Measurements from ENCODE around the gene ZBTB46. TPM values are rescaled to one million over a fixed set of nuclear protein-coding genes. Genes with fewer than 3 reads are reported as not detected.
A peak's percentile ranks its signal among the peaks of the same experiment; 100 is the strongest.

ZBTB46 gene
- total RNA-seq, 1 donor from 2014 or later: 39.5 TPM

DNA sequence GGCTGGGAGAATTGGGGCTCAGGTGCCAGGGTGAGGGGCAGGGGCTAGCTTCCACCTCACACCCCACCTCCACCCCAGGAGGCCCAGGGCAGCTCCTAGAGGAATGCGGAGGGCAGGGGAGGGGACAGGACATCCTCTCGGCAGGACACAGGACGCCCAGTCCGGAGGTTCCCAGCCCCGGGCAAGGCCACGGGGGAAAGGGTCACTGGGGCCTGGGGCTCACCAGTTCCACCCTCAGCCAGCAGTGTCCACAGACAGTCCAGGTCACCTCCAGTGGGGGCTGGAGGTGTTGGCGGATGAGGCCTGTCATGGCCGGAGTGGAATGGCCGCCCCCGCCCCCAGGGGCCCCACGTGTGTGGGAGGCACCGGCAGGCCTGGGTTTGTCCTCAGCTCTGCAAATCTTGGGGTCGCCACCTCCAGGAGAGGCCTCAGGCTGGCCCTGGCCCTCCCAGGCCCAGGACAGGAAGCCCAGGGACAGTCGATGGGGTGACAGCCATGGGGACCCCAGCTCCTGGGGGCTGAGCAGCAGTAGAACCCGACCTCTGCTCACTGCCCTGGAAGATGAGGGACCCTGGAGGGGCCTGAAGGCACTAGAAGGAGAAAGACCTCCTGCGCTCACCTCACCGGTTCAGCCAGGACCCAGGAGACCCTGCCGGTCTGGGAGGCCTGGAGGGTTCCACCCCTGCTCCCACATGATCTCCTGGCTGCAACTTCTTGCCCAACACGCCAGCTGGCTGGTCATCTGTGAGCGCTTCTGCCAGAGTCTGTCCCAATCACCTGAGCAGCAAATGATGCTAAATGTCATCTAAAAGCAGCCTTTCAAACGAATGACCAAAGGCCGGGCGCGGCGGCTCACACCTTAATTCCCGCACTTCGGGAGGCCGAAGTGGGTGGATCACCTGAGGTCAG, 17.2 kb upstream of the ZBTB46 start:
- Histone ChIP-seq H3K27me3 (peaks cover 3% of the 10 kb centered on the region), H3K9me3 (no peaks in the 10 kb centered on the region), H3K4me3 (no peak overlapping the region), H3K27ac (no peak overlapping the region), H3K36me3 (no peaks in the 10 kb centered on the region), H3K4me1 (peaks cover 0 to 8% of the 10 kb centered on the region in 2 donors)
- intact Hi-C loops (cut with DNase I): no loop called here
- TF ChIP-seq, protein P1, sequence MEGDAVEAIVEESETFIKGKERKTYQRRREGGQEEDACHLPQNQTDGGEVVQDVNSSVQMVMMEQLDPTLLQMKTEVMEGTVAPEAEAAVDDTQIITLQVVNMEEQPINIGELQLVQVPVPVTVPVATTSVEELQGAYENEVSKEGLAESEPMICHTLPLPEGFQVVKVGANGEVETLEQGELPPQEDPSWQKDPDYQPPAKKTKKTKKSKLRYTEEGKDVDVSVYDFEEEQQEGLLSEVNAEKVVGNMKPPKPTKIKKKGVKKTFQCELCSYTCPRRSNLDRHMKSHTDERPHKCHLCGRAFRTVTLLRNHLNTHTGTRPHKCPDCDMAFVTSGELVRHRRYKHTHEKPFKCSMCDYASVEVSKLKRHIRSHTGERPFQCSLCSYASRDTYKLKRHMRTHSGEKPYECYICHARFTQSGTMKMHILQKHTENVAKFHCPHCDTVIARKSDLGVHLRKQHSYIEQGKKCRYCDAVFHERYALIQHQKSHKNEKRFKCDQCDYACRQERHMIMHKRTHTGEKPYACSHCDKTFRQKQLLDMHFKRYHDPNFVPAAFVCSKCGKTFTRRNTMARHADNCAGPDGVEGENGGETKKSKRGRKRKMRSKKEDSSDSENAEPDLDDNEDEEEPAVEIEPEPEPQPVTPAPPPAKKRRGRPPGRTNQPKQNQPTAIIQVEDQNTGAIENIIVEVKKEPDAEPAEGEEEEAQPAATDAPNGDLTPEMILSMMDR (IDR thresholded peaks at IDR 0.05): no peak
- no peak for DNase-seq (ENCODE audit: low spot score in 2 of 2)

DNA sequence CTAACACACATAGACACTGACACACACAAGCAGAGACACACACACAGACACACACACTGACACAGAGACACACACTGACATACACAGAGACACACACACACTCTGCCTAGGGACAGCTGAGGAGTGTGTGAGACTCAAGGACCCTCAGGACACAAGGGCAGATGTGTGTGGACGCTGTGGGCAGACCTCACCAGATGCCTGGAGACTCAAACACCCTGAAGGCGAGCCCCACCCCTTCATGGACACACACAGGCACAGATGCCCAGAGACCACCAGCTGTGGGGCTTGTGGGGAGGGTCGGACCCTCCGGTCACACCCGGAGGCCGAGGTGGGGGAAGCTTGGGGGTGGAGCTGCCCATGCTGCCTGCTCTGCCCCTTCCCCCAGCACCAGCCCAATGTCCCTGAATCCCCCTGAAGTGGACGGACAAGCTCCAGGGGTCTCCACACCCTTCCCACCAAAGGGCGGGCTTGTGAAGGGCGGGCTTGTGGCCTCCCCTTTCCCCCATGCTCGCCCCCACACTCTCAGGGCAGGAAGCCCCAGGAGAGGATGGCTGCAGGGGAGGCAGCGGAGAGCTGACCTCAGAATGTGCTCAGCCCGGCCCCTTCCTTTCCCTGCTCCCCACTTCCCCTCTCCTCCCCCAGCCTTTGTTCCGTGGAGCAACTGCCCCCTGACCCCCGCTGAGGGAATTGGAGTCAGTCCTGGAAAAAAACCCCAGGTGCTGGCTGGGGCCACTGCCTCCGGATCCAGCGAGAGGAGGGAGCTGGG, 16.4 kb upstream of the ZBTB46 start:
- TF ChIP-seq, protein P1 (IDR thresholded peaks at IDR 0.05): no peak
- Histone ChIP-seq H3K27ac (no peak overlapping the region), H3K9me3 (no peaks in the 10 kb centered on the region), H3K36me3 (no peaks in the 10 kb centered on the region), H3K27me3 (peaks cover 3% of the 10 kb centered on the region), H3K4me1 (peaks cover 0 to 8% of the 10 kb centered on the region in 2 donors), H3K4me3 (no peak overlapping the region)
- DNase-seq (ENCODE audit: low spot score in 2 of 2): no peak
- intact Hi-C loops (cut with DNase I): no loop called here

DNA sequence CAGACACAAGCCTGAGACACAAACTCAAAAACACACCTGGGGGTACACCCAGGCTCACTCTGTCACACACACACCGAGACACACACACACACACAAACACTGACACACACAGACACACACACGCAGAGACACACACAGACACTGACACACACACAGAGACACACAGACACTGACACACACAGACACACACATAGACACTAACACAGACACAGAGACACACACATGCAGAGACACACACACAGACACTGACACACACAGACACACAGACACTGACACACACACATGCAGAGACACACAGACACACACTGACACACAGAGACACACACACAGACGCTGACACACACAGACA, 15.8 kb upstream of the ZBTB46 start:
- TF ChIP-seq, protein P1 (IDR thresholded peaks at IDR 0.05): no peak
- H3K4me3 ChIP-seq: no peak overlapping the region
- H3K27me3 ChIP-seq: peaks cover 3% of the 10 kb centered on the region
- no peaks in the 10 kb centered on the region for H3K9me3 ChIP-seq
- no peak overlapping the region for H3K27ac ChIP-seq
- peaks cover 0 to 8% of the 10 kb centered on the region in 2 donors for H3K4me1 ChIP-seq
- DNase-seq (ENCODE audit: low spot score in 2 of 2): no peak
- intact Hi-C loops (cut with DNase I): no loop called here
- H3K36me3 ChIP-seq: no peaks in the 10 kb centered on the region

DNA sequence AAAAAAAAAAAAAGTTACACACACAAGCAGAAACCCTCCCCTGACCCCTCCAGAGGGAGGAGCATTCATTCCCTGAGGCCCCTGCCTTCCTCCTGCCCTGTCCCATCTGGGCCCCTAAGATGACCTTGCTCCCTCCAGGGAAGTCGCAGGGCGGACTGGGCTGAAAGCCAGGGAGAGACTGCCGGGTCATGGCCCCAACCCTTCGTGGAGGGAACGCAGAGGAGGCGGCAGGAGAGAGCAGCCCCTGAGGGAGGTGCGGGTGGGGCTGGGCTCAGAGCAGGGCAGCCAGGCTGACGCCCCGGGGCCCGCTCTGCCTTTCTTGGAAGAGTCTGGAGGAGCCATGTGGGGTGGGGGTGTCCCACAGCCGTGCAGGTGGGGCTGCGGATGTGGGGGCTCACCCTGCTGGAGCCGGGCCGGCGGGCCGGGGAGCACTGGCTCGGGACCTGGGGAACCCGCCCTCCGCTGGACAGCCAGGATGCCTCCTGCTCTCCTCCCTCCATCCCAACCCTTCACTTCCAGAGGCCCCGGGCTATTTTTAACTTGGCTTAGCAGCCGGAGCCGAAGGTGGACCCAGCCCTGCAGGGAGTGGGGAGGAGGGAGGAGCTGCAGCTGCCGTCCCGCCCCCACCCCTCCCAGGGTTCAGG, 15.2 kb upstream of the ZBTB46 start:
- Histone ChIP-seq H3K9me3 (no peaks in the 10 kb centered on the region), H3K27me3 (peaks cover 3% of the 10 kb centered on the region), H3K4me1 (peaks cover 0 to 8% of the 10 kb centered on the region in 2 donors), H3K4me3 (peak overlapping the region in 1 of 2 donors; percentile 5), H3K27ac (no peak overlapping the region), H3K36me3 (no peaks in the 10 kb centered on the region)
- DNase-seq (ENCODE audit: low spot score in 2 of 2): no peak
- TF ChIP-seq, protein P1 (IDR thresholded peaks at IDR 0.05): no peak
- intact Hi-C loops (cut with DNase I): no loop called here

DNA sequence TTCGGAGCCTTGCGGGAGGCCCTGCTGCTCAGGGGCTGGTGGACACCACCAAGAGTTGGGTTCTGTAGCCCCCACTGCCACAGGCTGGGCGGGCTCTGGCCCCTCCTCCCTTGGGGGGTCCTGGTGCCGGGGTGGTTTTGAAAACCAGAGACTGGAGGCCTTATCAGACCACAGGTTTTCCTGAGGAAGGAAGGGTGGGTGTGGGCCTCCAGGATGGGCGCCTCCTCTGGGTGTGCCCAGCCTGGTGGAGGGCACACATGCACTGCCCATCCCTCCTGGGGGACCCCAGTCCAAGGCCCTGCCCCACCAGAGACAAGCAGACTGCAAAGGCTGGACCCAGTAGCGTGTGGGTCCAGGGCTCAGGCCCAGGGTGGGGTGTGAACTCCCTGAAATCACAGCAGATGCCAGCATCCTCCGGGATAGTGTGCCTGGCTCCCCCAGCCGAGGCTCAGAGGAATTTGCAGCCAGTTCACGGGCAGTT, 13.5 kb upstream of the ZBTB46 start:
- no peaks in the 10 kb centered on the region for H3K36me3 ChIP-seq
- DNase-seq (ENCODE audit: low spot score in 2 of 2): no peak
- no peak overlapping the region for H3K4me3 ChIP-seq
- H3K4me1 ChIP-seq: peaks cover 0 to 8% of the 10 kb centered on the region in 2 donors
- no peaks in the 10 kb centered on the region for H3K9me3 ChIP-seq
- peaks cover 3% of the 10 kb centered on the region for H3K27me3 ChIP-seq
- no peak overlapping the region for H3K27ac ChIP-seq
- intact Hi-C loops (cut with DNase I): no loop called here
- TF ChIP-seq, protein P1 (IDR thresholded peaks at IDR 0.05): no peak
